Measurements from ENCODE around the gene DLGAP3.

The DLGAP3 gene

GRCh38 chr1:34928699-34929496 is 552 bp downstream of the DLGAP3 start:
- no peak for DNase-seq (ENCODE audit: low read depth)

- no peak for DNase-seq (ENCODE audit: low read depth)
These were observed 1.3 kb downstream of the DLGAP3 start for GRCh38 chr1:34928066-34928696.

- no peak for DNase-seq (ENCODE audit: low read depth)
These were observed 2.1 kb downstream of the DLGAP3 start for GRCh38 chr1:34927316-34927715.

- DNase-seq (ENCODE audit: low read depth) = no peak
These were observed 2.6 kb downstream of the DLGAP3 start for GRCh38 chr1:34926894-34927293.

- no peak for DNase-seq (ENCODE audit: low read depth)
These were observed 3.3 kb downstream of the DLGAP3 start for GRCh38 chr1:34926156-34926555.

- DNase-seq (ENCODE audit: low read depth) = no peak
These were observed 3.7 kb downstream of the DLGAP3 start for GRCh38 chr1:34925730-34926129.

GRCh38 chr1:34924759-34925555 is 4.5 kb downstream of the DLGAP3 start:
- DNase-seq (ENCODE audit: low read depth) = peak; percentile 23

GRCh38 chr1:34923490-34923889 is 6.0 kb downstream of the DLGAP3 start:
- DNase-seq (ENCODE audit: low read depth) = no peak

GRCh38 chr1:34918977-34919561 is 10.4 kb downstream of the DLGAP3 start:
- no peak for DNase-seq (ENCODE audit: low read depth)

GRCh38 chr1:34918386-34918976 is 11.0 kb downstream of the DLGAP3 start:
- DNase-seq (ENCODE audit: low read depth) = no peak

- DNase-seq (ENCODE audit: low read depth) = no peak
These were observed 12.4 kb downstream of the DLGAP3 start for GRCh38 chr1:34917017-34917416.

GRCh38 chr1:34916104-34916503 is 13.3 kb downstream of the DLGAP3 start:
- DNase-seq (ENCODE audit: low read depth) = no peak

GRCh38 chr1:34915521-34915920 is 13.9 kb downstream of the DLGAP3 start:
- DNase-seq (ENCODE audit: low read depth) = no peak

GRCh38 chr1:34914958-34915357 is 14.5 kb downstream of the DLGAP3 start:
- no peak for DNase-seq (ENCODE audit: low read depth)

GRCh38 chr1:34911465-34911864 is 18.0 kb downstream of the DLGAP3 start:
- DNase-seq (ENCODE audit: low read depth) = no peak

GRCh38 chr1:34910425-34910824 is 19.0 kb downstream of the DLGAP3 start:
- DNase-seq (ENCODE audit: low read depth) = no peak

GRCh38 chr1:34908369-34908768 is 21.1 kb downstream of the DLGAP3 start:
- no peak for DNase-seq (ENCODE audit: low read depth)

- no peak for DNase-seq (ENCODE audit: low read depth)
These were observed 21.9 kb downstream of the DLGAP3 start for GRCh38 chr1:34907487-34908090.

GRCh38 chr1:34906756-34907155 is 22.7 kb downstream of the DLGAP3 start:
- DNase-seq (ENCODE audit: low read depth) = no peak

GRCh38 chr1:34906222-34906621 is 23.2 kb downstream of the DLGAP3 start:
- no peak for DNase-seq (ENCODE audit: low read depth)

GRCh38 chr1:34905098-34905459 is 24.4 kb downstream of the DLGAP3 start:
- no peak for DNase-seq (ENCODE audit: low read depth)

Data from T follicular helper cell (primary cell).